Ureter (tissue), 1 donor: ENCODE results near the gene TDRD3. TPM values are rescaled to one million over a fixed set of nuclear protein-coding genes. Genes with fewer than 3 reads are reported as not detected.

Experiments
- total RNA-seq: library from RNA; stranded (reverse); gene quantifications from one replicate; pipeline ENCODE4 v1.2.4, GENCODE V29; 2023
- donor health status: DM: yes; HTN: yes; CAD: no.

Gene TDRD3
- total RNA-seq, 1 donor from 2014 or later = 46.8 TPM

Other genes with a start within 250 kb of the TDRD3 start
- 0.23 TPM for gene DIAPH3, start 233.3 kb upstream of the TDRD3 start, total RNA-seq